IMR-90 (cell line): Measurements from ENCODE around the gene DAND5. TPM values are rescaled to one million over a fixed set of nuclear protein-coding genes. Genes with fewer than 3 reads are reported as not detected.

Experiments used
- ATAC-seq: fragments of 200-7000 bp; cut with Tn5 transposase; 2 replicates; pipeline ENCODE4 v1.9.1; 2020; ENCODE audit warnings: low read depth, mild to moderate bottlenecking, moderate library complexity
- BruUV-seq: library from RNA; stranded (reverse); fragments of 400-500 nt; replicated peaks from 2 replicates; lab custom pipeline; 2021; lab: Mats Ljungman, UMichigan
- CTCF ChIA-PET: fragments of 300-600 bp; formaldehyde crosslinking; extraction: SDS; loops from one replicate; lab custom pipeline; 2021; ENCODE audit warnings: antibody characterized with exemption; lab: Yijun Ruan, JAX
- POLR2A ChIA-PET: fragments of 300-600 bp; sonication (Branson Sonifier 250); formaldehyde crosslinking; loops from one replicate; lab custom pipeline; 2022; ENCODE audit warnings: antibody characterized with exemption; ENCODE audit not compliant: unreplicated experiment; lab: Charles Lee
- DNase-seq: peaks from one replicate; pipeline ENCODE4 v3.0.0; 2013
- H2AFZ ChIP-seq: replicated peaks from 2 replicates; pipeline ENCODE3; 2013; ENCODE audit warnings: low read length, mild to moderate bottlenecking; ENCODE audit not compliant: poor library complexity
- H2AK5ac ChIP-seq: 2 replicates; pipeline ENCODE4 v1.6.1; 2013; ENCODE audit warnings: low read depth, low read length, inconsistent platforms
- H2AK9ac ChIP-seq: replicated peaks from 2 replicates; pipeline ENCODE3; 2013; ENCODE audit warnings: mild to moderate bottlenecking, low read depth, low read length, moderate library complexity; ENCODE audit not compliant: poor library complexity
- H2BK120ac ChIP-seq: 2 replicates; pipeline ENCODE4 v1.6.1; 2013; ENCODE audit warnings: low read depth, low read length, inconsistent platforms
- H2BK15ac ChIP-seq: 3 replicates; pipeline ENCODE4 v1.6.1; 2013; ENCODE audit warnings: low read depth, low read length, inconsistent platforms
- H2BK20ac ChIP-seq: 2 replicates; pipeline ENCODE4 v1.6.1; 2013; ENCODE audit warnings: low read depth, mild to moderate bottlenecking, inconsistent platforms, low read length, moderate library complexity
- H2BK5ac ChIP-seq: 2 replicates; pipeline ENCODE4 v1.6.1; 2013; ENCODE audit warnings: mild to moderate bottlenecking, low read depth, low read length, inconsistent platforms; ENCODE audit not compliant: poor library complexity, severe bottlenecking
- H3K14ac ChIP-seq: replicated peaks from 2 replicates; pipeline ENCODE4 v1.6.1; 2013; ENCODE audit warnings: low read depth, low read length, inconsistent platforms
- H3K18ac ChIP-seq: 2 replicates; pipeline ENCODE4 v1.6.1; 2013; ENCODE audit warnings: low read depth, low read length, control low read depth
- H3K23ac ChIP-seq: 2 replicates; pipeline ENCODE4 v1.6.1; 2013; ENCODE audit warnings: low read depth, low read length, inconsistent platforms
- H3K27ac ChIP-seq: 2 replicates; pipeline ENCODE4 v1.5.1; 2013; ENCODE audit warnings: mild to moderate bottlenecking, control low read depth, low read length; ENCODE audit not compliant: insufficient read depth
- H3K27me3 ChIP-seq: 2 replicates; pipeline ENCODE4 v1.6.1; 2013; ENCODE audit warnings: low read length; ENCODE audit not compliant: control insufficient read depth, insufficient read depth
- H3K36me3 ChIP-seq: 2 replicates; pipeline ENCODE4 v1.6.1; 2013; ENCODE audit warnings: low read length, mixed read lengths; ENCODE audit not compliant: control insufficient read depth, insufficient read depth
- H3K4ac ChIP-seq: 2 replicates; pipeline ENCODE4 v1.6.1; 2013; ENCODE audit warnings: low read depth, low read length, inconsistent platforms
- H3K4me1 ChIP-seq: 2 replicates; pipeline ENCODE4 v1.6.1; 2013; ENCODE audit warnings: low read length, mixed read lengths; ENCODE audit not compliant: control insufficient read depth, insufficient read depth
- H3K4me2 ChIP-seq: 2 replicates; pipeline ENCODE4 v1.6.1; 2013; ENCODE audit warnings: low read depth, mild to moderate bottlenecking, control low read depth, low read length, moderate library complexity
- H3K4me3 ChIP-seq: 2 replicates; pipeline ENCODE4 v1.5.1; 2013; ENCODE audit warnings: low read depth, mild to moderate bottlenecking, control low read depth, low read length, moderate library complexity; ENCODE audit not compliant: insufficient read depth
- H3K56ac ChIP-seq: 2 replicates; pipeline ENCODE4 v1.6.1; 2013; ENCODE audit warnings: low read length, inconsistent platforms; ENCODE audit not compliant: insufficient read depth; ENCODE audit errors: extremely low read depth
- H3K79me1 ChIP-seq, 2 experiments: 2 replicates each; pipeline ENCODE4 v1.6.1; 2013; ENCODE audit warnings: low read length in 2 of 2, inconsistent platforms in 1 of 2, low read depth in 1 of 2
- H3K9ac ChIP-seq: 2 replicates; pipeline ENCODE4 v1.6.1; 2013; ENCODE audit warnings: low read depth, low read length, control low read depth
- H3K9me1 ChIP-seq: 2 replicates; pipeline ENCODE4 v1.6.1; 2013; ENCODE audit warnings: low read length, inconsistent platforms; ENCODE audit not compliant: insufficient read depth
- H3K9me3 ChIP-seq: 2 replicates; pipeline ENCODE4 v1.6.1; 2013; ENCODE audit warnings: low read length; ENCODE audit not compliant: control insufficient read depth, insufficient read depth
- H4K20me1 ChIP-seq: 2 replicates; pipeline ENCODE4 v1.6.1; 2013; ENCODE audit warnings: low read length, inconsistent platforms; ENCODE audit not compliant: insufficient read depth
- H4K5ac ChIP-seq: 2 replicates; pipeline ENCODE4 v1.6.1; 2013; ENCODE audit warnings: mild to moderate bottlenecking, low read depth, low read length, control low read depth
- H4K8ac ChIP-seq, 2 experiments: 2 replicates each; pipeline ENCODE4 v1.6.1; 2013; ENCODE audit warnings: low read depth in 2 of 2, low read length in 2 of 2, control low read depth in 1 of 2, inconsistent platforms in 1 of 2
- H4K91ac ChIP-seq: 2 replicates; pipeline ENCODE4 v1.6.1; 2013; ENCODE audit warnings: low read depth, low read length, inconsistent platforms; ENCODE audit not compliant: insufficient read depth
- CHD1 ChIP-seq: IDR thresholded peaks from 2 replicates; pipeline ENCODE4 v1.6.1; 2012; ENCODE audit warnings: low read depth, low read length, improper control_type of control experiment
- CTCF ChIP-seq: conservative IDR thresholded peaks from 2 replicates; pipeline ENCODE4 v1.5.1; 2012; ENCODE audit warnings: mild to moderate bottlenecking, low read depth, low read length, improper control_type of control experiment
- ELK1 ChIP-seq: fragments of 150-350 bp; IDR thresholded peaks from 2 replicates; pipeline ENCODE4 v1.6.1; 2016; ENCODE audit warnings: low read depth, mild to moderate bottlenecking, low read length, moderate library complexity, borderline replicate concordance
- FOS ChIP-seq: fragments of 150-350 bp; IDR thresholded peaks from 2 replicates; pipeline ENCODE4 v1.6.1; 2016; ENCODE audit warnings: low read depth, low read length
- MAFK ChIP-seq: IDR thresholded peaks from 2 replicates; pipeline ENCODE4 v1.6.1; 2012; ENCODE audit warnings: low read depth, low read length, improper control_type of control experiment
- MXI1 ChIP-seq: IDR thresholded peaks from 2 replicates; pipeline ENCODE4 v1.6.1; 2012; ENCODE audit warnings: low read depth, mild to moderate bottlenecking, low read length, moderate library complexity, borderline replicate concordance
- NFE2L2 ChIP-seq: fragments of 150-350 bp; IDR thresholded peaks from 2 replicates; pipeline ENCODE4 v1.6.1; 2016; ENCODE audit warnings: low read depth, mild to moderate bottlenecking, low read length
- POLR2A ChIP-seq: IDR thresholded peaks from 2 replicates; pipeline ENCODE4 v1.6.1; 2012; ENCODE audit warnings: mild to moderate bottlenecking, low read depth, low read length
- RAD21 ChIP-seq: IDR thresholded peaks from 2 replicates; pipeline ENCODE4 v1.6.1; 2012; ENCODE audit warnings: low read length, improper control_type of control experiment
- RCOR1 ChIP-seq: IDR thresholded peaks from 2 replicates; pipeline ENCODE4 v1.6.1; 2012; ENCODE audit warnings: mild to moderate bottlenecking, low read length, improper control_type of control experiment; ENCODE audit not compliant: insufficient replicate concordance
- RFX5 ChIP-seq: IDR thresholded peaks from 2 replicates; pipeline ENCODE4 v1.8.0; 2012; ENCODE audit warnings: low read depth, mild to moderate bottlenecking, low read length, moderate library complexity
- SMC3 ChIP-seq: fragments of 150-350 bp; IDR thresholded peaks from 2 replicates; pipeline ENCODE4 v1.6.1; 2016; ENCODE audit warnings: low read depth, mild to moderate bottlenecking, antibody characterized with exemption, low read length, moderate library complexity
- USF2 ChIP-seq: fragments of 150-350 bp; IDR thresholded peaks from 2 replicates; pipeline ENCODE4 v1.6.1; 2017; ENCODE audit warnings: mild to moderate bottlenecking, antibody characterized with exemption, low read length, low read depth
- WGBS, 2 experiments: methylation state at CpG; one replicate each; pipeline versions ENCODE4 v1.1.5 to v1.1.7; 2013; ENCODE audit warnings: missing lambda C conversion rate in 2 of 2; ENCODE audit not compliant: insufficient read length in 1 of 2; ENCODE audit errors: extremely low coverage in 2 of 2; 5-methylcytosine and 5-hydroxymethylcytosine counted together
- dilution Hi-C: fragments of 300-500 bp; cut with HindIII; formaldehyde crosslinking; loops from one replicate; pipeline ENCODE4 v1.14.3; 2018; ENCODE audit warnings: low sequenced_read_pairs; ENCODE audit not compliant: unreplicated experiment
- in situ Hi-C: fragments of 300-500 bp; cut with MboI; formaldehyde crosslinking; loops from 3 replicates; pipeline ENCODE4 v1.14.3; 2019; ENCODE audit warnings: low sequenced_read_pairs, inconsistent platforms, mixed read lengths
- intact Hi-C: fragments of 100-400 bp; cut with micrococcal nuclease; formaldehyde crosslinking; loops from 2 replicates; pipeline ENCODE4 v1.10.0; 2022
- polyA plus RNA-seq, 3 experiments: library from polyadenylated mRNA; depleted of rRNA; stranded (reverse); fragments of >200 nt; gene quantifications; 2 replicates each; pipeline ENCODE4 v1.2.3, GENCODE V29; 2012; ENCODE audit warnings: low replicate concordance in 1 of 3
- total RNA-seq: library from RNA; depleted of rRNA; stranded (reverse); fragments of >200 nt; gene quantifications from 2 replicates; pipeline ENCODE4 v1.2.3, GENCODE V29; 2012

DAND5 gene
- total and polyA plus RNA-seq, 2 of the 4 experiments (the other 2 are of a cell fraction): 0.03 TPM; not detected in 1

- H2BK120ac ChIP-seq: no peak overlapping the region
- no peaks in the 10 kb centered on the region for H3K27me3 ChIP-seq
- no peak overlapping the region for H3K18ac ChIP-seq
- H2AK9ac ChIP-seq: no peak overlapping the region
- no peak overlapping the region for H2BK5ac ChIP-seq
- H3K4me2 ChIP-seq: no peak overlapping the region
- H3K9ac ChIP-seq: no peak overlapping the region
- H2AFZ ChIP-seq: no peak overlapping the region
- H3K23ac ChIP-seq: no peak overlapping the region
- no peak overlapping the region for H2BK20ac ChIP-seq
- H3K14ac ChIP-seq: no peak overlapping the region
- H2AK5ac ChIP-seq: no peak overlapping the region
- no CpG with 5 or more reads among the region's 2 CpGs for WGBS, 2 experiments
- no peak overlapping the region for H3K27ac ChIP-seq
- in situ Hi-C loops (no loop called here), intact Hi-C loops (no loop called here), dilution Hi-C loops (no loop called here)
- no peak overlapping the region for H4K8ac ChIP-seq
- no peak overlapping the region for H2BK15ac ChIP-seq
- no peak overlapping the region for H3K56ac ChIP-seq
- no peak overlapping the region for H3K4me3 ChIP-seq
- peaks cover 22% of the 10 kb centered on the region for H3K9me1 ChIP-seq
- H3K9me3 ChIP-seq: no peaks in the 10 kb centered on the region
- DNase-seq (no peak), ATAC-seq (no peak)
- H3K4me1 ChIP-seq: peaks cover 14% of the 10 kb centered on the region
- H3K79me1 ChIP-seq: peaks cover 23 to 75% of the 10 kb centered on the region in 2 experiments
- ChIA-PET POLR2A (interaction anchor here (0.7 kb wide), 1 partner anchor 63 kb away, joined by 6 read pairs; the partner anchor contains the start of gene DNASE2), CTCF (no interaction called here)
- TF ChIP-seq SMC3 (no peak), RAD21 (no peak), CHD1 (no peak), RCOR1 (no peak), CTCF (no peak), MAFK (no peak), MXI1 (no peak), ELK1 (no peak), RFX5 (no peak), NFE2L2 (no peak), FOS (no peak), USF2 (no peak), POLR2A (no peak; the same call in 1 of the 2 replicates)
- no peak overlapping the region for H4K91ac ChIP-seq
- no peak overlapping the region for H4K5ac ChIP-seq
- H4K20me1 ChIP-seq: peaks cover 69% of the 10 kb centered on the region
- BruUV-seq: no TSS peak
- no peak overlapping the region for H3K4ac ChIP-seq
- peaks cover 63% of the 10 kb centered on the region for H3K36me3 ChIP-seq
These were observed 25.2 kb upstream of the DAND5 start for GRCh38 chr19:12944104-12944674.
